Bronchial epithelial cell (primary cell): Measurements from ENCODE around the gene CAPRIN2. TPM values are rescaled to one million over a fixed set of nuclear protein-coding genes. Genes with fewer than 3 reads are reported as not detected.

ENCODE experiments used
- DNase-seq: peaks from one replicate; pipeline ENCODE4 v3.0.0-alpha.2; 2010; ENCODE audit warnings: low read depth
- FAIRE-seq: peaks from 2 replicates; lab custom pipeline; 2011; peaks lifted over from hg19 to GRCh38; lab: Jason Lieb, UNC
- H3K27me3 ChIP-seq: 2 replicates; pipeline ENCODE4 v1.5.1; 2011; ENCODE audit warnings: low read length; ENCODE audit not compliant: control insufficient read depth, insufficient read depth
- H3K36me3 ChIP-seq: 2 replicates; pipeline ENCODE4 v1.5.1; 2011; ENCODE audit warnings: low read length; ENCODE audit not compliant: control insufficient read depth, insufficient read depth
- H3K4me3 ChIP-seq: 2 replicates; pipeline ENCODE4 v1.5.1; 2011; ENCODE audit warnings: mild to moderate bottlenecking, low read depth, low read length, control low read depth
- CTCF ChIP-seq: IDR thresholded peaks from 2 replicates; pipeline ENCODE4 v1.5.1; 2011; ENCODE audit warnings: mild to moderate bottlenecking, moderate library complexity, low read length, control low read depth, inconsistent platforms; ENCODE audit not compliant: insufficient read depth, severe bottlenecking
- total RNA-seq: library from RNA; depleted of rRNA; stranded (reverse); fragments of >200 nt; gene quantifications from 2 replicates; pipeline ENCODE4 v1.2.1, GENCODE V29; 2014

CAPRIN2 gene
- total RNA-seq, 1 donor from 2014 or later: 31.9 TPM

- Histone ChIP-seq H3K4me3 (no peak overlapping the region), H3K27me3 (no peaks in the 10 kb centered on the region)
- FAIRE-seq: no peak
Observed at GRCh38 chr12:30707613-30708342, 47.0 kb downstream of the CAPRIN2 start.

GRCh38 chr12:30706476-30706875 is 48.3 kb downstream of the CAPRIN2 start:
- H3K27me3 ChIP-seq: no peaks in the 10 kb centered on the region
- peaks cover 4% of the 10 kb centered on the region for H3K36me3 ChIP-seq
- FAIRE-seq: no peak
- H3K4me3 ChIP-seq: no peak overlapping the region
- DNase-seq: no peak
- no peak for TF ChIP-seq CTCF

More at GRCh38 chr12:30707613-30708342, 47.0 kb downstream of the CAPRIN2 start:
- no peak for TF ChIP-seq CTCF
- DNase-seq: no peak
- peaks cover 4% of the 10 kb centered on the region for H3K36me3 ChIP-seq

GRCh38 chr12:30701056-30701455 is 53.7 kb downstream of the CAPRIN2 start:
- TF ChIP-seq CTCF: no peak
- Histone ChIP-seq H3K4me3 (no peak overlapping the region), H3K27me3 (no peaks in the 10 kb centered on the region), H3K36me3 (no peaks in the 10 kb centered on the region)
- no peak for FAIRE-seq
- no peak for DNase-seq

GRCh38 chr12:30700216-30700900 is 54.4 kb downstream of the CAPRIN2 start:
- Histone ChIP-seq H3K4me3 (no peak overlapping the region), H3K36me3 (no peaks in the 10 kb centered on the region), H3K27me3 (no peaks in the 10 kb centered on the region)
- DNase-seq: no peak
- no peak for FAIRE-seq
- TF ChIP-seq CTCF: no peak

GRCh38 chr12:30698346-30698745 is 56.4 kb downstream of the CAPRIN2 start:
- FAIRE-seq (no peak), DNase-seq (no peak)
- Histone ChIP-seq H3K27me3 (no peaks in the 10 kb centered on the region), H3K36me3 (no peaks in the 10 kb centered on the region), H3K4me3 (no peak overlapping the region)
- no peak for TF ChIP-seq CTCF
